Fibroblast of skin of left biceps (primary cell): Measurements from ENCODE around the gene PIGM.

Experiments used
- DNase-seq, 2 experiments: peaks; one replicate each; pipeline ENCODE4 v3.0.0-alpha.2; 2013; ENCODE audit warnings: low read depth in 2 of 2

PIGM gene

DNA sequence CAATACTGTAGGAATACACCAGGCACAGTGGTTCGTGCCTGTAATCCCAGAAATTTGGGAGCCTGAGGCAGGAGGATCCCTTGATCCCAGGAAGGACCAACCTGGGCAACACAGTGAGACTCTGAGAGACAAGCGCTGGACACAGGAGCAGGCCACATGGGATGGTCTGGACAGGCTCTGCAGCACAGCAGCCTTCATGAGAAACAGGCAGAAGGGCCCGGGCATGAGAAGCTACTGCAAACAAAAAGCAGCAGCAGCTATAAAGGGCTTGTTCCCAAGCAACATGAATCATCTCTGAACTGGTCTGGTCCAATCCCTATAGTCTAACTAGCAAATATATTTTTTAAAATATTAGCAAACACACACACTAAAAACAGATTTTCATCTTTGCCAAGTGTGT, 42.2 kb downstream of the PIGM start:
- DNase-seq: no peak

DNA sequence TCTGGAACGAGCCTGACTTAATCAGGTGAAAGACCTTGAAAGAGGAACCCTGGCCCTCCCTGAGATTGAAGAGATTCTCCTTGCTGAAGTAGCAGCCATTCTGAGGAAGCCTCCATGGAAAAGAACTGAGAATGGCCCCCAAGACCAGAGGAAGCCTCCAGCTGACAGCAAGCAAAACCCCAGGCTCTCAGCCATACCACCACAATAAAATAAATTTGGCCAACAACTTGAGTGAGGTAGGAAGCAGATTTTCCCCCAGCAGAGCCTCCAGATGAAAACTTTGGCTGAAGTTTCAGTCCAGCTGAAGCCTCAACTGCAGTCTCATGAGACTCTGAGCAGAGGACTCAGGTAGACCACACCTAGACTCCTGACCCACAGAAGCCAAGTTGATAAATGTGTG, 43.8 kb downstream of the PIGM start:
- DNase-seq: no peak

- DNase-seq: no peak
These were observed 44.6 kb downstream of the PIGM start for GRCh38 chr1:159987186-159987585.

DNA sequence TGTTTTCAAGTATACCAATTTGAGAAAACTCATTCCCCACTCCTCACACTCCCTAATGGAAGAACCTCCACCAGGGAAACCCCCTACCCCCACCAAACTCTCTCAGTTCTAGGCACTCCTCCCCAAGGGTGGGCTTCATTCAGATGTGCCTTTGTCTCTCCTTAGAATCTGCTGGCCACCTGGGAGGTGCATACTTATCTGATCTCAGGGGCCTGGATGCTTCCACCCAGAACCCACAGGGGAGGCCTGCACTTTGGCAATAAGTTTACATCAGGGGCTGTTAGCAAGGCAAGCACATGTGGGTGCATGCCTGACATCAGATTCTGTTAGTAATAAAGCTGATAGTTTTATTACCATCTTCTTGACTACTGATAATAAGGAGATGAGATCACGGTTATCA, 45.3 kb downstream of the PIGM start:
- no peak for DNase-seq

DNA sequence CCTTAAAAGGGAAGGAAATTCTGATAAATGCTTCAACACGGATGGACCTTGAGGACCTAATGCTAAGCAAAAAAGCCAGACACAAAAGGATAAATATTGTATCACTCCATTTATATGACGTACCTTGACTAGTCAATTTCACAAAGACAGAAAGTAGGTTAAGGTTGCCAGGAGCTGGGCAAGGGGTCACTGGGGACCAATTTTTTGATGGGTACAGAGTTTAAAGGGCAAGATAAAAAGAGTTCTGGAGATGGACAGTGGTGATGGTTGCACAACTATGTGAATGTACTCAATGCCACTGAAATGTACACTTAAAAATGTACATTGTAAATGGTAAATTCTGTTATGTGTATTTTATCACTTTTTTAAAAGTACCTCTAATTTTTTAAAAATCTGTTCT, 45.7 kb downstream of the PIGM start:
- no peak for DNase-seq

DNA sequence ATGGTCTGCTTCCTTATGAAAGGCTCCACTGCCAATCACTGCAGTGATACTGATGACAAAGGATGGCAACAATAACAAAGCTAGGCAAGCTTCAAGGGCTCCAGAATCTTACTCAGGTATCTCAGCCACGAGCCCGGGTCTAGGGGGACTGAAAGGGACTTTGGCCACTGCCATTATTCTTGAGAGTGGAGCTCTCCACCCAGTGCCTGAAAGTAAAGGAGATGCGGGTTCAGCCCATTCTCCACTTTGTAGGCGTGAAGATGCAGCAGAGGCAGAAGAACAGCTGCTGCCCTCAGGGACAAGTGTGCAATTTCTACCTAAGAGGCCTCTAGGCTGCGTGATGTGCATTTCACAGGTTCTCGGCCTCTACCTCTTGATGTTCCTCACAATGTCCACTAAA, 46.3 kb downstream of the PIGM start:
- DNase-seq: no peak

DNA sequence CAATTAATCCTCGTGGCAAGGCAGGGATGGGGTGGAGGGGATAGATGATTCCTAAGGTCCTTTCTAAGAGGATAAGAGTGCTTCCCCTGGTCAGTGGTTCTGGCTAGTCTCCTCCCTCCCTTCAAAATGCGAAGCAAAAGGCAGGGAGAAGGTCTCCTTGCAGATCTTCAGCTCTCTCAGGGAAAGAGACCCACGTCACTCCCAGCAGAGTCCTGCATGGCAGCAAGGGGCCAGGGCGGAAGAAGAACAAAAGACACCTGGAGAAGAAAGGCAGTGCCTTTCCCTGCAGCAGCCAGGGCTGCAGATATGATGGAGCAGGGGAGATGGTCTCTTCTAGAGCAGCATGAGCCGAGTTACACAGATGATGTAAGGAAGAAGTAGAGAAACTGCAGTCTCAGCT, 48.1 kb downstream of the PIGM start:
- DNase-seq: no peak

DNA sequence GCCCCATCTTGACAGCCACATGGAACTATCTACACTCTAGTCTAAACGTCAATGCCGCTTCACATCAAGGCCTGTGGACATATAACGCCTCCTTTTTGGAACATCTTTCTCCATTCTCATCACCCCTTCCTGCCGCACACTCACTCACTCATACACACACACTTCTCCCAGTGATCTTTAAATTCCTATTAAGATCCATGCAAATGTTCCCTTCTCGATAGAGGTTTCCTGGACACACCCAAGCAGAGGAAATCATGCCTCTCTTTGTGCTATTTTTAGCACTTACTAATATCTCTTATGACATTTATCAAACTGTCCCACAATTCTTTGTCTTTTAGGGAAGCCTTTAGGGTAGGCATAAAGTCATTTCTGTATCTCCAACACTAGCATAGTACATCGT, 49.5 kb downstream of the PIGM start:
- no peak for DNase-seq

GRCh38 chr1:159981351-159982055, 50.3 kb downstream of the PIGM start:
- no peak for DNase-seq

DNA sequence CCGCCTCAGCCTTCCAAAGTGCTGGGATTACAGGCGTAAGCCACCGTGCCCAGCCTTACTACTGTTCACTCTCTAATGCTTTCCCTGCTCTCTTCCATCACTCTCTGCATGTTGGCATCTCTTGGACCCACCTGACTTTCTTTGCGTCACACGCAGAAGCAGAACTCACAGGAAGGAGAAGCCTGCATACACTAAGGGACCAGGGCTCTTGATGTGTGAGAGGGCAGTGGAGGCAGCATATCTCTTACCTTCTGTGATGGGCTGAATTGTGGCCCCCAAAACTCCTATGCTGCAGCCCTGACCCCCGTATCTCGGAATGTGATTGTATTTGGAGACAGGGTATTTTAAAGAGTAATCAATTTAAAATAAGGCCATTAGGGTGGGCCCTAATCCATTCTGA, 51.0 kb downstream of the PIGM start:
- DNase-seq: no peak

GRCh38 chr1:159980076-159980475, 51.7 kb downstream of the PIGM start:
- DNase-seq: no peak

- DNase-seq: no peak
These were observed 52.5 kb downstream of the PIGM start for GRCh38 chr1:159979257-159979656.

GRCh38 chr1:159978107-159978398, 53.7 kb downstream of the PIGM start:
- DNase-seq: no peak

DNA sequence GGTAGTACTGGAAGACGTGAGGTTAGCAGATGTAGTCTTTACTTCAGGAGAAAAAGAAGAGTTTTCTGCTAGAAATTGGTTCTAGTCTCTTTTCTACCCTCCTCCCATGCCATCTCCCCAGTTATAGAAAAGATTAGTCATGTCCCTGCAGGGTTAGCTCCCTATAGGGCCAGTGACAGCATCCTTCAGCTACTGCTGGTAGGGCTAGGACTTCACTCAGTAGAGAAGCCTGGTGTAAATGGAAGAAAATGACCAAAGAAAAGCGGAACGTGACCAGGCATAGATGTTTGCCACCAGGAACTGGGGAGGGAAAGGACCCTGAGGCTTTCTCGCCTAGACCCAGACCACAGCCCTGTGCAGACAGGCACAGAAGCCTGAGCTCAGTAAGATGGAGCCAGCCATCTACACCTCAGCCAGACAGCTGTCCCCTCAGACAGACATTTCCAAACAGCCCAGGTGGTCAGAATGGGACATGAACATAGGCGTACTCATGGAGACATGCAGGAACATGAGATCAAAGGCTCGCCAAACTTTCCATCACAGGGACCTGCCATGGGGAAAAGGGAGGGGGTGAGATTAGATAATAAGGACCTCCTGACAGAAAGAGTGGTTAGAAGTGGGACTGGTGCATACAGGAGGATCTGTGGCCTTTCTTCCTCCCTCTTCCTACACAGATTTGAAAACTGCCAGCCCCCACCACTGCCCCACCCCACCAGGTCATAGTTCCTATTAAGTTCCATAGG, 54.3 kb downstream of the PIGM start:
- no peak for DNase-seq
